Suppressor macrophage treated with lipopolysaccharide for 1 hour (primary cell): ENCODE measurements around the gene ORC6.
A peak's percentile ranks its signal among the peaks of the same experiment; 100 is the strongest.
"Not testable (repeated sequence)": the region's sequence is repeated elsewhere in the genome, so short reads cannot be mapped to it uniquely, and the experiment has no call there.

Experiments
- DNase-seq, 3 donors: peaks; one replicate each; pipeline ENCODE4 v3.0.0-alpha.2; 2020 to 2022

The ORC6 gene, protein sequence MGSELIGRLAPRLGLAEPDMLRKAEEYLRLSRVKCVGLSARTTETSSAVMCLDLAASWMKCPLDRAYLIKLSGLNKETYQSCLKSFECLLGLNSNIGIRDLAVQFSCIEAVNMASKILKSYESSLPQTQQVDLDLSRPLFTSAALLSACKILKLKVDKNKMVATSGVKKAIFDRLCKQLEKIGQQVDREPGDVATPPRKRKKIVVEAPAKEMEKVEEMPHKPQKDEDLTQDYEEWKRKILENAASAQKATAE

GRCh38 chr16:46689365-46690280, at the start of gene ORC6:
Gene ORC6, plus strand, starts transcription at chr16:46689659. Its CDS starts 47 bp downstream, at chr16:46689706.
- peak; percentile 98 to 99 (median 98) for DNase-seq

DNA sequence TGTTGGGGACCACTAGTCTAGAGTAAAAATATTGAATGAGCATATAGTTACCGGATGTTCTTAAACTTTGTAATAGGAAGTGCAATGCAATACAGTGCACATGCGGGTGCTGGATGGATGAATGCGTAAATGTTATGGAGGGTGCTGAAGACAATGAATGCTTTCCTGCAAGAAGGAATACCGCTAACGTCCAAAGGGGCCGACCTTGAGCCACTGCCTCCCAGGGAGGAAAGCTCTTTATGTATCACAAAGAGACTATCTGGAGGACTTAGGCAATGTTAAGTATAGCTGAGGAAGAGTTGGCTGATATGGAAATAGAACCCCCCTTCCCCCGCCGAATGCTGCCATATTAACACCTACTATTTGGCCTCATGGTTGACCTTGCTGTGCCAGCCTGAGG, 40.8 kb upstream of the ORC6 start:
- DNase-seq = no peak

GRCh38 chr16:46649588-46650253, 39.7 kb upstream of the ORC6 start:
- no peak for DNase-seq

GRCh38 chr16:46650254-46650623, 39.2 kb upstream of the ORC6 start:
- no peak for DNase-seq

DNA sequence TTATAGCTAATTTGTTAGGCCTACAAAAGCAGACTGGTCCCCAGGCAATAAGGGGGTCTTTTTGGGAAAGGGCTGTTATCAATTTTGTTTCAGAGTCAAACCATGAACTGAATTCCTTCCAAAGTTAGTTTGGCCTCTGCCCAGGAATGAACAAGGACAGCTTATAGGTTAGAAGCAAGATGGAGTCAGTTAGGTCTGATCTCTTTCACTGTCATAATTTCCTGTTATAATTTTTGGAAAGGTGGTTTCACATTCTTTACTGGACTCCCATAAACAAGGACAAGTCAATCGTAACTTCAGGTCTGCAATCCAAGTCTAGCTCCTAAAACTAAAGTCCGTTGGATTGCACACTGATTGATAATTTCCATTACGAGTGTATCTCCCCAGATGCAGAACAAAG, 38.2 kb upstream of the ORC6 start:
- no peak for DNase-seq

DNA sequence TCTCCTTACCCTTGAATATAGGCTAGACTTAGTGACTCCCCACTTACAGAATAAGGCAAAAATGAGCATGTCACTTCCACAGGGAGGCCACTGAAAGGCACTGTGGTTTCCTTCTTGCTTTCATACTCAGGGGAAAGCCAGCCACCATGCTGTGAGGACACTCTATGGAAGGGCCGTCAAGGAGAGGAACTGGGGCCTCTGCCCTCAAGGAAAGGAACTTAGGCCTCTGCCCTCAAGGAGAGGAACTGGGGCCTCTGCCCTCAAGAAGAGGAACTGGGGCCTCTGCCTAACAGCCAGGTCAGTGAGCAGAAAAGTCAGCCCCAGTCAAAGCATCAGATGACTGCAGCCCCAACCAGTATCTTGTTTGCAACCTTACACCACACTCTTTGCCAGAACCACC, 30.5 kb upstream of the ORC6 start:
- peak; percentile 91 to 92 (median 91) for DNase-seq

GRCh38 chr16:46662123-46662522, 27.3 kb upstream of the ORC6 start:
- DNase-seq = no peak

DNA sequence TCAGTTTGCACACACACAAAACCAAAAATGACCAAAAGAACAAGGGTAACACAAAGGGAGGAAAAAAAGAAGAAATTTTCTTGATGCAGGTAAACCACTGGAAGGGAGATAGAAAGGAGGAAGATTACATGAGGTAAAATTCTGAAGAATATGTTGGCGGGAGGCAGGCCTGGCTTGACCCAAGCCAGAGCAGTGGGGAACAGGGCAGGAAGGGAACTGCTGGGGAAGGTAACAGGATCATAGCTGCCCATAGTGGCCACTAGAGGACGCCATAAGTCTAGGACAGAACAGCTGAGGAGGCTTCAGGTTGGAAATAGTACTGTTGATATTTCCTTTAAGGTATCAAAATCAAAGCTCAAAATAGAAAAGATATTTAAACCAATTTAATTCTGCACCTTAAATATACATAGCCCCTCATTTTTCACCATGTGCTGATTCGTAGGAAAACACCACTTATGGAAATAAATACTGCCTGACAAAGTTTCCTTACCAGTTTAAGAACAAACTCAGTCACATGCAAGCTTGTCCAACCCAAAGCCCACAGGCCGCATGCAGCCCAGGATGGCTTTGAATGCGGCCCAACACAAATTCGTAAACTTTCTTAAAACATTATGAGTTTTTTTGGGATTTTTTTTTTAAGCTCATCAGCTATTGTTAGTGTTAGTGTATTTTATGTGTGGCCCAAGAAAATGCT, 16.0 kb upstream of the ORC6 start:
- peak; percentile 70 to 85 (median 76) for DNase-seq

GRCh38 chr16:46677943-46678342, 11.5 kb upstream of the ORC6 start:
- DNase-seq = not testable (repeated sequence)

- not testable (repeated sequence) for DNase-seq
Observed at GRCh38 chr16:46681867-46682266, 7.6 kb upstream of the ORC6 start.

GRCh38 chr16:46686815-46687473, 2.5 kb upstream of the ORC6 start:
- no peak for DNase-seq

- DNase-seq = no peak
Observed at GRCh38 chr16:46687486-46687885, 2.0 kb upstream of the ORC6 start.

DNA sequence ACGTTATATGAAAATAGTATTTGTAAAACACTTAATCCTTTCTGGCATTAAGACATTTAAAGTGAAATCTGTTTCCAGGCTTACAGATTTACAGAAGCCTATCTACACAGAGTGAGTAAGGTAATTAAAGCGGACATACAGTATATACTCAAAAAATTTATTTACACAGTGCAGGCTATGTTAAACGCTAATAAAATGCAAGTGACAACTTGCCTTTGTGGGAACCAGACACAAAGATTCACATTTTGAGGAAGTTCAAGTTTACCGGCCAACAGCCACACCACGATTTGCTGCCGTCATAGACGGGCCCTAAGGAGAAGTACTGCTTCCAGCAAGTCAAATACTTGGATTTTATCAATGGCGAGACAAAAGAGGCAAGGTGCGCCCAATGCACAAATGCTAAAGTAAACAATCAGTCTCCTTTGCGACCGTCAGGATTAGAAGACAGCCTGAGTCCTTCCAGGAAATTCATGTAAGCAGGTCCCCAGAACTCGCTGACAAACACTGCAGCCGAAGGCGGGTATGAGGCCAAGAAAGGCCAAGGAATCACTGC, 1.3 kb upstream of the ORC6 start:
- DNase-seq = peak; percentile 81 to 86 (median 85)

DNA sequence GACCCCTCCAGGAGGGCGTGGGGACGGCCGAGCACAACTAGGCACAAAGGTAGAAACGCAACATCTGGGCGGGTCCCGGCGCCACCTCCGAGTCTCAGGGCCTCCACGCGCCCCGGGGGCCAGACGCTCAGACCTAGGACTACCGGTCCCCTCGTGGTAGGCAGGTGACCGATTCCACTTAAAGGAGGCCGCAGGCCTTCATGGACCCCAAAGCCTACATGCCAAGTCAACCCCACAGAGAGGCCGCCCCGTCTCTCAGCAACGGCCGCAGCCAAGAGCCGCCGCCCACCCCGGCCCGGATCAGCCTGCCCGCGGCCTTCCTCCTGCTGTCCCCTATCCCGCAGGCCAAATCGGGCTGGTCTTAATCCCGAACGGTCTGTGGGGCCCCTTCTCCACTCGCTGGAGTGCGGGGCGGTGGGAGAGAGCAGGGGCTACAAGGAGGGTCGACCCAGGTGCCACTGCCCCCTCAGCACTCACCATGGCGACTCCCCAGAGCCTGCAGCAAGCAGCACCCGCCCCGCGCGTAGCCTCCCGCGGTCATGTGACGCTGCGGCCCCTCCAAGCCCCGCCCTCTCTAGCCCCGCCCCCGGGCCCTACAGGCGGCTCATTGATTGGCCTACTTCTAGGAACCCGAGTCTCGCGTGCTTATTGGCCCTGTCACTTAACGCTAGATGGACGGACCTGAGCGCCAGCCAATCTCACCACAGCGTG, 650 bp upstream of the ORC6 start, which contains the start of gene VPS35:
TSS of gene VPS35 (minus strand) at position 525 of the 711 bp plus-strand sequence. CDS start at position 480, 45 bp downstream.
- DNase-seq = peak; percentile 99 to 100 (median 100)

GRCh38 chr16:46690281-46691178, 1.1 kb downstream of the ORC6 start:
- DNase-seq = peak in 2 of 3 donors; percentile 14 to 19

GRCh38 chr16:46691726-46692125, 2.3 kb downstream of the ORC6 start:
- no peak for DNase-seq

- DNase-seq = no peak
Observed at GRCh38 chr16:46693598-46693997, 4.1 kb downstream of the ORC6 start.

GRCh38 chr16:46695937-46696336, 6.5 kb downstream of the ORC6 start:
- DNase-seq = no peak

GRCh38 chr16:46696957-46697356, 7.5 kb downstream of the ORC6 start:
- no peak for DNase-seq

DNA sequence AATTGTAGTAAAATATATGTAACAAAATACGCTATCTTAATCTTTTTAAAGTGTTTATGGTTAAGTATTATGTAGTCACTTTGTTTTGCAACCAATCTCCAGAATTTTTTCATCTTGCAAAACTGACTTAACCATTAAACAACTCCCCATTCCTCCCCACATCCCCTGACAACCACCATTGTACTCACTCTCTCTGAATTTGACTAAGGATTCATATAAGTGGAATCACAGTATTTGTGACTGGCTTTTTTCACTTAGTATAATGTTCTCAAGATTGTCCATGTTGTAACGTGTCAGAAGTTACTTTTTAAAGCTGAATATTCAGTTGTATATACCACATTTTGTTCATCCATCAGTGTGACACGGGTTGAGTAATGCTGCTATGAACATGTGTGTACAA, 10.6 kb downstream of the ORC6 start:
- DNase-seq = no peak
